Suprapubic skin (tissue), 4 donors: ENCODE data around the gene OXER1.

Source experiments
- POLR2A ChIP-seq, 2 donors: fragments of 450-650 bp; IDR thresholded peaks; one replicate each; pipeline ENCODE4 v1.6.1; 2017; ENCODE audit warnings: antibody characterized with exemption in 2 of 2, mild to moderate bottlenecking in 2 of 2, moderate library complexity in 2 of 2
- POLR2AphosphoS5 ChIP-seq, 3 donors: sonication (generic); formaldehyde crosslinking; IDR thresholded peaks; one replicate each; pipeline ENCODE4 v1.6.1; 2017; ENCODE audit warnings: antibody characterized with exemption in 3 of 3
- TF ChIP-seq, protein P1 (sequence below), 2 donors: fragments of 200-600 bp in 1 of 2; fragments of 450-650 bp in 1 of 2; sonication (generic) in 1 of 2; IDR thresholded peaks; one replicate each; pipeline ENCODE4 v1.5.1; 2016 to 2019; ENCODE audit warnings: antibody characterized with exemption in 2 of 2, mild to moderate bottlenecking in 1 of 2, moderate library complexity in 1 of 2

DNA sequence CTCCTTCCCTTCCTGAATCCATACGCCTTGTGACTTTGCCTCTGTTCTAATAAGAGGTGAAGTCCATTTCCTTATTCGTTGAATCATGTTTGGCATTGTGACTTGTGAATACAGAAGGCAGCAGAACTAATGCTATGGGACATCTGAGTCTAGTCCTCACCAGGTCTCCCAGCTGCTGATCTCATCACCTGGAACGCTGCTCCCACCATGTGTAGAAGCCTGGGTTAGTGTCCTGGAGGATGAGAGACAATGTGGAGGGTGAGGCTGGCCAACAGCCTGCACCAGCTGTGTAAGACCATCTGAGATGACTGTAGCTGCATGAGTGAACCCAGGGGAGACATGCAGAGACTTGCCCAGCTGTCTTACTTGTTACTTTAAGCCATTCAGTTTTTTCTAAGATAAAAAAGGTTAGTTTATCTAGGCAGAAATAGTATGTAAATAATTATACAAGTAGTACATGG is 31.9 kb upstream of the OXER1 start:
- TF ChIP-seq, protein P1, sequence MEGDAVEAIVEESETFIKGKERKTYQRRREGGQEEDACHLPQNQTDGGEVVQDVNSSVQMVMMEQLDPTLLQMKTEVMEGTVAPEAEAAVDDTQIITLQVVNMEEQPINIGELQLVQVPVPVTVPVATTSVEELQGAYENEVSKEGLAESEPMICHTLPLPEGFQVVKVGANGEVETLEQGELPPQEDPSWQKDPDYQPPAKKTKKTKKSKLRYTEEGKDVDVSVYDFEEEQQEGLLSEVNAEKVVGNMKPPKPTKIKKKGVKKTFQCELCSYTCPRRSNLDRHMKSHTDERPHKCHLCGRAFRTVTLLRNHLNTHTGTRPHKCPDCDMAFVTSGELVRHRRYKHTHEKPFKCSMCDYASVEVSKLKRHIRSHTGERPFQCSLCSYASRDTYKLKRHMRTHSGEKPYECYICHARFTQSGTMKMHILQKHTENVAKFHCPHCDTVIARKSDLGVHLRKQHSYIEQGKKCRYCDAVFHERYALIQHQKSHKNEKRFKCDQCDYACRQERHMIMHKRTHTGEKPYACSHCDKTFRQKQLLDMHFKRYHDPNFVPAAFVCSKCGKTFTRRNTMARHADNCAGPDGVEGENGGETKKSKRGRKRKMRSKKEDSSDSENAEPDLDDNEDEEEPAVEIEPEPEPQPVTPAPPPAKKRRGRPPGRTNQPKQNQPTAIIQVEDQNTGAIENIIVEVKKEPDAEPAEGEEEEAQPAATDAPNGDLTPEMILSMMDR (IDR thresholded peaks at IDR 0.05): no peak
- no peak for TF ChIP-seq POLR2A (IDR thresholded peaks at IDR 0.05)
- TF ChIP-seq POLR2AphosphoS5 (IDR thresholded peaks at IDR 0.05): no peak
